GM18907 (cell line): ENCODE data around the gene N4BP2L1.

ENCODE experiments used
- ATAC-seq: cut with Tn5 transposase; IDR thresholded peaks from one replicate; pipeline ENCODE4 v1.9.1; 2021; ENCODE audit warnings: mild to moderate bottlenecking, moderate library complexity; ENCODE audit not compliant: unreplicated experiment

The N4BP2L1 gene

GRCh38 chr13:32432856-32433255 is 4.9 kb upstream of the N4BP2L1 start:
- ATAC-seq, result no peak

- no peak for ATAC-seq
Measured at GRCh38 chr13:32431361-32431760, 3.4 kb upstream of the N4BP2L1 start.

GRCh38 chr13:32430018-32430747 is 2.3 kb upstream of the N4BP2L1 start:
- ATAC-seq, result no peak

GRCh38 chr13:32429433-32429909 is 1.5 kb upstream of the N4BP2L1 start:
- ATAC-seq, result no peak

- no peak for ATAC-seq
Measured at GRCh38 chr13:32428581-32429432, 877 bp upstream of the N4BP2L1 start.

GRCh38 chr13:32426990-32427851 is 709 bp downstream of the N4BP2L1 start:
- ATAC-seq, result peak; percentile 18

GRCh38 chr13:32426191-32426989 is 1.5 kb downstream of the N4BP2L1 start:
- peak; percentile 46 for ATAC-seq

- no peak for ATAC-seq
Measured at GRCh38 chr13:32425158-32425557, 2.8 kb downstream of the N4BP2L1 start.

- ATAC-seq, result no peak
Measured at GRCh38 chr13:32423592-32423991, 4.3 kb downstream of the N4BP2L1 start.

GRCh38 chr13:32419862-32420261 is 8.1 kb downstream of the N4BP2L1 start:
- ATAC-seq, result no peak

GRCh38 chr13:32417995-32418394 is 9.9 kb downstream of the N4BP2L1 start:
- ATAC-seq, result no peak

GRCh38 chr13:32415019-32415418 is 12.9 kb downstream of the N4BP2L1 start:
- ATAC-seq, result no peak

GRCh38 chr13:32414580-32414979 is 13.3 kb downstream of the N4BP2L1 start:
- no peak for ATAC-seq

- no peak for ATAC-seq
Measured at GRCh38 chr13:32413284-32413683, 14.6 kb downstream of the N4BP2L1 start.

GRCh38 chr13:32409561-32410421 is 18.1 kb downstream of the N4BP2L1 start:
- no peak for ATAC-seq

- no peak for ATAC-seq
Measured at GRCh38 chr13:32409001-32409313, 19.0 kb downstream of the N4BP2L1 start.

GRCh38 chr13:32408296-32409000 is 19.5 kb downstream of the N4BP2L1 start:
- ATAC-seq, result no peak

- ATAC-seq, result no peak
Measured at GRCh38 chr13:32407854-32408253, 20.1 kb downstream of the N4BP2L1 start.

GRCh38 chr13:32403108-32403507 is 24.8 kb downstream of the N4BP2L1 start:
- no peak for ATAC-seq
